Osteocyte (in vitro differentiated cells): ENCODE measurements around the gene NRG2. TPM values are rescaled to one million over a fixed set of nuclear protein-coding genes. Genes with fewer than 3 reads are reported as not detected.

Experiments
- DNase-seq: peaks from one replicate; pipeline ENCODE4 v3.0.0; 2021; ENCODE audit warnings: mixed read lengths; ENCODE audit not compliant: unreplicated experiment; ENCODE audit errors: extremely low spot score
- H3K27ac Mint-ChIP-seq: one replicate; pipeline ENCODE4 v1.8.0; 2021; ENCODE audit warnings: mild to moderate bottlenecking, mixed read lengths; ENCODE audit not compliant: unreplicated experiment
- H3K27me3 Mint-ChIP-seq: one replicate; pipeline ENCODE4 v1.8.0; 2021; ENCODE audit warnings: mixed read lengths; ENCODE audit not compliant: unreplicated experiment
- H3K36me3 Mint-ChIP-seq: one replicate; pipeline ENCODE4 v1.8.0; 2021; ENCODE audit warnings: mixed read lengths; ENCODE audit not compliant: unreplicated experiment
- H3K4me1 Mint-ChIP-seq: one replicate; pipeline ENCODE4 v1.8.0; 2021; ENCODE audit warnings: mixed read lengths; ENCODE audit not compliant: unreplicated experiment
- H3K4me3 Mint-ChIP-seq: one replicate; pipeline ENCODE4 v1.8.0; 2021; ENCODE audit warnings: mild to moderate bottlenecking, moderate library complexity, mixed read lengths; ENCODE audit not compliant: unreplicated experiment
- H3K9me3 Mint-ChIP-seq: one replicate; pipeline ENCODE4 v1.8.0; 2021; ENCODE audit warnings: mixed read lengths; ENCODE audit not compliant: unreplicated experiment
- total RNA-seq: library from RNA; stranded (reverse); gene quantifications from 2 replicates; pipeline ENCODE4 v1.2.1, GENCODE V29; 2021
- TF ChIP-seq, protein P1 (sequence below): fragments of 200-600 bp; sonication (generic); IDR thresholded peaks from 2 replicates; pipeline ENCODE4 v1.5.0; 2021; ENCODE audit warnings: antibody characterized with exemption, mild to moderate bottlenecking, moderate library complexity

The NRG2 gene
- total RNA-seq, 1 donor from 2014 or later: 0.86 TPM

- peaks cover 74% of the 10 kb centered on the region for H3K27me3 Mint-ChIP-seq
- H3K4me1 Mint-ChIP-seq: no peaks in the 10 kb centered on the region
- peak; percentile 53 for DNase-seq
- no peak overlapping the region for H3K27ac Mint-ChIP-seq
- no peaks in the 10 kb centered on the region for H3K9me3 Mint-ChIP-seq
- TF ChIP-seq, protein P1, sequence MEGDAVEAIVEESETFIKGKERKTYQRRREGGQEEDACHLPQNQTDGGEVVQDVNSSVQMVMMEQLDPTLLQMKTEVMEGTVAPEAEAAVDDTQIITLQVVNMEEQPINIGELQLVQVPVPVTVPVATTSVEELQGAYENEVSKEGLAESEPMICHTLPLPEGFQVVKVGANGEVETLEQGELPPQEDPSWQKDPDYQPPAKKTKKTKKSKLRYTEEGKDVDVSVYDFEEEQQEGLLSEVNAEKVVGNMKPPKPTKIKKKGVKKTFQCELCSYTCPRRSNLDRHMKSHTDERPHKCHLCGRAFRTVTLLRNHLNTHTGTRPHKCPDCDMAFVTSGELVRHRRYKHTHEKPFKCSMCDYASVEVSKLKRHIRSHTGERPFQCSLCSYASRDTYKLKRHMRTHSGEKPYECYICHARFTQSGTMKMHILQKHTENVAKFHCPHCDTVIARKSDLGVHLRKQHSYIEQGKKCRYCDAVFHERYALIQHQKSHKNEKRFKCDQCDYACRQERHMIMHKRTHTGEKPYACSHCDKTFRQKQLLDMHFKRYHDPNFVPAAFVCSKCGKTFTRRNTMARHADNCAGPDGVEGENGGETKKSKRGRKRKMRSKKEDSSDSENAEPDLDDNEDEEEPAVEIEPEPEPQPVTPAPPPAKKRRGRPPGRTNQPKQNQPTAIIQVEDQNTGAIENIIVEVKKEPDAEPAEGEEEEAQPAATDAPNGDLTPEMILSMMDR: no peak
- no peaks in the 10 kb centered on the region for H3K36me3 Mint-ChIP-seq
- no peak overlapping the region for H3K4me3 Mint-ChIP-seq
These were observed 92.7 kb downstream of the NRG2 start for GRCh38 chr5:139950436-139950835.

DNA sequence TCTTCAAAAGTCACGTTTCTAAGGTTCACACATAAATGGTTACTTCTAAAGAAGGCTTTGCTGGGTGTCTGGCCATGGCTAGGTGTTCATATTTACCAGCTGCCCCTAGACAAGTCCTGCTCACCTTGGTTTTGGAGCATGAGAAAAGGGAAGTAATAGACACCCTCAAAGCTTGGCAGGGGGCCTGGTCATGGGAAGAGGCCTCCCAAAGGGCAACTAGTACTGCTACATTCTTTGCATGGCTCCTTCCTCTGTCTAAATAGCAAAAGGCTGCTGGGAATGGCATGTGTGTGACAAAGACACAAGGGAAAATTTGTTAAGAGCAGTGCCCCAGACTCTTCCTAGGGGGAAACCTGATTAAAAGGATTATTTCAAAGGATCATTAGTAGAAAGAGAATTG lies 93.4 kb downstream of the NRG2 start:
- H3K4me3 Mint-ChIP-seq: no peak overlapping the region
- peaks cover 74% of the 10 kb centered on the region for H3K27me3 Mint-ChIP-seq
- no peak overlapping the region for H3K27ac Mint-ChIP-seq
- no peak for DNase-seq
- H3K9me3 Mint-ChIP-seq: no peaks in the 10 kb centered on the region
- H3K4me1 Mint-ChIP-seq: no peaks in the 10 kb centered on the region
- no peaks in the 10 kb centered on the region for H3K36me3 Mint-ChIP-seq
- TF ChIP-seq, protein P1: no peak

GRCh38 chr5:139947727-139948126 lies 95.4 kb downstream of the NRG2 start:
- Mint-ChIP-seq H3K27me3 (peaks cover 68% of the 10 kb centered on the region), H3K9me3 (peaks cover 1% of the 10 kb centered on the region), H3K36me3 (no peaks in the 10 kb centered on the region), H3K27ac (no peak overlapping the region), H3K4me3 (no peak overlapping the region), H3K4me1 (no peaks in the 10 kb centered on the region)
- TF ChIP-seq, protein P1: no peak
- no peak for DNase-seq

- TF ChIP-seq, protein P1: no peak
- no peaks in the 10 kb centered on the region for H3K36me3 Mint-ChIP-seq
- no peak overlapping the region for H3K27ac Mint-ChIP-seq
- peaks cover 72% of the 10 kb centered on the region for H3K27me3 Mint-ChIP-seq
- H3K9me3 Mint-ChIP-seq: peaks cover 7% of the 10 kb centered on the region
- DNase-seq: no peak
- H3K4me1 Mint-ChIP-seq: no peaks in the 10 kb centered on the region
- H3K4me3 Mint-ChIP-seq: no peak overlapping the region
These were observed 96.7 kb downstream of the NRG2 start for GRCh38 chr5:139946440-139946839.

DNA sequence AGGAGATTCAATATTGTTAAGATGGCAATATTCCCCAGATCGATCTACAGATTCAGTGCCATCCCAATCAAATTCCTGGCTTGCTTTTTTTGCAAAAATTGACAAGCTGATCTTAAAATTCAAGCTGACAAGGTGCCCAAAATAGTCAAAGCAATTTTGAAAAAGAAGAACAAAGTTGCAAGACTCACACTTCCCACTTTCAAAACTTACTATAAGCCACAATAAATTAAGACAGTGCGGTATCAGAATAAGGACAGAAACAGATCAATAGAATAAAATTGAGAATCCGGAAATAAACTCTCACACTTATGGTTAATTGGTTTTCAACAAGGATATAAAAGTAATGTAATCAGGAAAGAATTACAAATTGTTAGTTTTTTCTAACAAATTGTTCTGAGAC lies 97.1 kb downstream of the NRG2 start:
- no peak for DNase-seq
- H3K27ac Mint-ChIP-seq: no peak overlapping the region
- peaks cover 7% of the 10 kb centered on the region for H3K9me3 Mint-ChIP-seq
- H3K4me3 Mint-ChIP-seq: no peak overlapping the region
- H3K36me3 Mint-ChIP-seq: no peaks in the 10 kb centered on the region
- no peaks in the 10 kb centered on the region for H3K4me1 Mint-ChIP-seq
- TF ChIP-seq, protein P1: no peak
- H3K27me3 Mint-ChIP-seq: peaks cover 76% of the 10 kb centered on the region
